Measurements from ENCODE around the gene UVSSA.

Gene UVSSA

DNA sequence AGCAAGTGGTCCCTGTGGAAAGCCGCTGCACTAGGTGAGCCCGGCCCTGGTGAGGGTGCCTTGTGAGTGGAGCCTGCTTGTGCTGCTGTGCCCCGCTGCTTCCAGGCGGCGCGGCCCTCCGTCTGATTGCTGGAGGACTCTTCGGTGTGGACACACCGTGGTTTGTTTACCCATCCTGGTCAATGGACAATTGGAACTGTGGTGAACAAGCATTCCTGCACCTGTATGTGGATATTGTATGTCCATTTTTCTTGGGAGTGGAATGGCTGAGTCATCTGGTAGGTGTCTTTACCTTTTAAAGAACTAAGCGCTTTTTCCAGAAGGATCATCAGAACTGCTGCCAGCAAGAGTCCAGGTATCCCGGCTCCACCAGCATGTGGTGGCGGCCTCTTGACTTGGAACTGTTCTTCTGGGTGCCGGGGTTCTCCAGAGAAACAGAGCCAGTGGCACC is 41.7 kb upstream of the UVSSA start:
- no peak overlapping the region for H3K4me3 ChIP-seq (ENCODE audit: low read length)
- TF ChIP-seq, protein P1, sequence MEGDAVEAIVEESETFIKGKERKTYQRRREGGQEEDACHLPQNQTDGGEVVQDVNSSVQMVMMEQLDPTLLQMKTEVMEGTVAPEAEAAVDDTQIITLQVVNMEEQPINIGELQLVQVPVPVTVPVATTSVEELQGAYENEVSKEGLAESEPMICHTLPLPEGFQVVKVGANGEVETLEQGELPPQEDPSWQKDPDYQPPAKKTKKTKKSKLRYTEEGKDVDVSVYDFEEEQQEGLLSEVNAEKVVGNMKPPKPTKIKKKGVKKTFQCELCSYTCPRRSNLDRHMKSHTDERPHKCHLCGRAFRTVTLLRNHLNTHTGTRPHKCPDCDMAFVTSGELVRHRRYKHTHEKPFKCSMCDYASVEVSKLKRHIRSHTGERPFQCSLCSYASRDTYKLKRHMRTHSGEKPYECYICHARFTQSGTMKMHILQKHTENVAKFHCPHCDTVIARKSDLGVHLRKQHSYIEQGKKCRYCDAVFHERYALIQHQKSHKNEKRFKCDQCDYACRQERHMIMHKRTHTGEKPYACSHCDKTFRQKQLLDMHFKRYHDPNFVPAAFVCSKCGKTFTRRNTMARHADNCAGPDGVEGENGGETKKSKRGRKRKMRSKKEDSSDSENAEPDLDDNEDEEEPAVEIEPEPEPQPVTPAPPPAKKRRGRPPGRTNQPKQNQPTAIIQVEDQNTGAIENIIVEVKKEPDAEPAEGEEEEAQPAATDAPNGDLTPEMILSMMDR (conservative IDR thresholded peaks at IDR 0.05; ENCODE audit: low read depth, low read length): no peak
- no peak for DNase-seq (ENCODE audit: low read depth)

DNA sequence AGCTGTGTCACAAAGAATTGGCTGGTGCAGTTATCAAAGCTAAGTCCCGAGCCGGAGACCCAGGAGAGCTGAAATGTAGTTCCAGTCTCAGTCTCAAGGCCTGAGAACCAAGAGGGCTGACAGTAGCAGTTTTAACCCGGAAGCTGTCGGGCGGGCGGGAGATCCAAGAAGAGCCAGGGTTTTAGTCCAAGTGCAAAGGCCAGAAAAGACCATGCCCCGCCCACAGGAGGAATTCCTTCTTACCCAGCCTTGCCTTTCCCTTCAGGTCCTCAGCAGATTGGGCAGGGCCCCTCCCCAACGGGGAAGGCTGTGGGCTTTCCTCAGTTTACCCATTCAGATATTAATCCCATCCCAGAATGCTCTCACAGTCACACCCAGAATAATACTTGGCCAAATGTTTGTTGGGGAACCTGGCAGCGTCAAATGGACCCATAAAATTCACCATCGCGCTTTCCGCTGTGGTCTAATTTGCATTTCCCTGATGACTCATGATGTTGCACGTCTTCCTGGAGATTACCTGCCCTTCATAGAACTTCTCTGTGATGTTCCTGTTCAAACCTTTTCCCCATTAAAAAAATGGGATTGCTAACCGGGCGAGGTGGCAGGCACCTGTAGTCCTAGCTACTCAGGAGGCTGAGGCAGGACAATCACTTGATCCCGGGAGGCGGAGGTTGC is 41.1 kb upstream of the UVSSA start:
- no peak overlapping the region for H3K4me3 ChIP-seq (ENCODE audit: low read length)
- TF ChIP-seq, protein P1 (conservative IDR thresholded peaks at IDR 0.05; ENCODE audit: low read depth, low read length): no peak
- no peak for DNase-seq (ENCODE audit: low read depth)

DNA sequence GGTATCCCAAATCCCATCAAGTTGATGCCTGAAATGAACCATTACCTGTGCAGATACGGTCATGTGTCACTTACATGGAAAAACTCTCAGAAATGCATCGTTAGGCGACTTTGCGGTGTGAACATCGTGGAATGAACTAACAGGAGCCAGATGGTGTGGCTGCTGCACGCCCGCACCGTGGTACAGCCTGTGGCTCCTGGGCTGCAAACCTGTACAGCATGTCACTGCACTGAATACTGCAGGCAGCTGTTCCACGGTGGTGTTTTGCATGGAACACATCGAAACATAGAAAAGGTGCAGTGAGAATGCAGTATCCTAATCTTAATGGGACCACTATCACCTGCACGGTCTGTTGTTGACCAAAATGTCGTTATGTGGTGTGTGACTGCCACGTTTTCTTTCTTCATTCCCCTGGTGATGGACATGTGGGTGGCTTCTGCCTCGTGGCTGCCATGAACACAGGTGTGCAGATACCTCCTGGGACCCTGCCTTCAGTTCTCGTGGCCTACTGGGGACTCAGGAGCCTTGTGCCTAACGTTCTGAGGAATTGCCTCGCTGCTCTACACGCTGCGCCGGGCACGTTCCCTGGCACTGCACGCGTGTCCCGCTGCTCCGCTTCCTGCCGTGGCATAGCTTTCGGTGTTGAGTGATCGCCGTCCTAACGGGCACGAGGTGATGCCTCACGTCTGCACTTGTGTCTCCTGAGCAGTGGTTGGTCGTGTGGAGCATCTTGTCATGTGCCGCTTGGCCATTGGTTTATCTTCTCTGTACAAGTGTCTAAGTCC is 38.9 kb upstream of the UVSSA start:
- H3K4me3 ChIP-seq (ENCODE audit: low read length): no peak overlapping the region
- TF ChIP-seq, protein P1 (conservative IDR thresholded peaks at IDR 0.05; ENCODE audit: low read depth, low read length): no peak

DNA sequence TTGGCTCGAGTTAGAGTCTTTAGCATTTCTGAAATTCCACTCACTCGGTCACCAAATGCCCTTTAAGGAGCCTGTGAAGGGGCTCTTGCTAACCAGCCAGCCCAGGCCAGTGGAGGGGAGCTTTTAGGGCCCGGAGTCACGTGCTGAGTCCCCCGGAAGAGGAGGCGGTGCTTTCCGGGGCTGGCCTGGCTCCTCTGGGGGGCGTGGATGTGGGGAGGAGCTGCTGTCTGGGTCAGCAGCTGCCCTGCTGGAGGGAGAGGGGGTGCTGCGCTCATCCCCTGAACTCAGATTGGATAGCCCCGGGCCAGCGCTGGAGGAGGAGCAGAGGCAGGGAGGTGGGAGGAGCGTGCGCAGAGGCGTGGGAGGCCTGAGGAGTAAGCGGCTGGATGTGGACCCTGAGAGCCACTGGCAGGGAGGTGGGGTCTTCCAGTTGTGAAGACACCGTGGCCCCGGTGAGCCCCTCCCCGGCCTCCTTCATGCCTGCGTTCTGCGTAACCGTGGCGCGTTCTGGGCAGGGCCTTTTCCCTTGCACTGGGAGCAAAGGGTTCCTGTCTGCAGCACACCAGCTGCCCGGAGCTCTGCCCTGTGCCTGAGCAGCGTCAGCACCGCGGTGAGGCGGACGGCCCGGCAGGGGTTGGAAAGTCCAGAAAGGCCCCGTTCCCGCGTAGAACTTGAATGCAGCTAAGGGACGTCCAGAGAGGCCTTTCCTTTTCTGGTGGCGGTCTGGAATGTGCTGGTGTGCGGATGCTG is 37.6 kb upstream of the UVSSA start:
- DNase-seq (ENCODE audit: low read depth): peak; percentile 86
- H3K4me3 ChIP-seq (ENCODE audit: low read length): peak overlapping the region; percentile 57
- TF ChIP-seq, protein P1 (conservative IDR thresholded peaks at IDR 0.05; ENCODE audit: low read depth, low read length): no peak

More for the DNA sequence above, 38.9 kb upstream of the UVSSA start:
- DNase-seq (ENCODE audit: low read depth): no peak

DNA sequence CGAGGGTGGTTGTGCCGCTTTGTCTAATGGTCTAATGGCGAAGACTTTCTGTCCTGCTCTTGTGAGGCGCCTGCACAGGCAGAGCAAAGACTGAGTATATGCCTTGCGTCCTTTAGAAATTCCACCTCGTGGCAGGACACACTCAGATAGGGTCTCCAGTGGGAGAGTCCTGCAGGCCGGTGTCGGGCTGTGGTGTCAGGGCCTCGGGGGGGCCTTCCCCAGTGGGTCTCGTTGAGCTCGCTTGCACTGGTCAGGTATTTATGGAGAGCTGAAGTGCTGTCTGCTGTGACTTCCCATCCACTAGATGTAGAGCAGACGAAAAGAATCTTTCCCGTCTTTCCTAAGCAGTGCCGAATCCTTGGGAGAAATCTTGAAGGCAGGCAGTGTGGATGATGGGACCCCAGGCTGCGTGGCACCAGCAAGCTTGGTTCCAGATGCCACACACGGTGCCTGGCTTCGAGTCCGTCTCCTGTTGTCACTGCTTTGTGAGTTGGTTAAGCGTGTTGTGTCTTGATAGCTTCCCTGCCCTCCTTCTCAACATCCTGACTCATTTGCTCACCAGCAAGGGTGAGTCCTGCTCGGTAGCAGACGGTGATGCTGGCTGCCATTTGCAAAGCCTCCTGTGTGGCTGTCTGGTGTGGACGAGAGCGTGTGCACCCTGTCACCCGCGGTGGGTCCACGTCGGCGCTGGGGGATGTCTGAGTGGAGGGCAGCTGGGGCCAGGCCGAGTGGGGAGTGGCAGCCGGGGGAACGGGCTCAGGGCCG is 36.8 kb upstream of the UVSSA start:
- no peak for DNase-seq (ENCODE audit: low read depth)
- H3K4me3 ChIP-seq (ENCODE audit: low read length): peak overlapping the region; percentile 57
- TF ChIP-seq, protein P1 (conservative IDR thresholded peaks at IDR 0.05; ENCODE audit: low read depth, low read length): no peak

DNA sequence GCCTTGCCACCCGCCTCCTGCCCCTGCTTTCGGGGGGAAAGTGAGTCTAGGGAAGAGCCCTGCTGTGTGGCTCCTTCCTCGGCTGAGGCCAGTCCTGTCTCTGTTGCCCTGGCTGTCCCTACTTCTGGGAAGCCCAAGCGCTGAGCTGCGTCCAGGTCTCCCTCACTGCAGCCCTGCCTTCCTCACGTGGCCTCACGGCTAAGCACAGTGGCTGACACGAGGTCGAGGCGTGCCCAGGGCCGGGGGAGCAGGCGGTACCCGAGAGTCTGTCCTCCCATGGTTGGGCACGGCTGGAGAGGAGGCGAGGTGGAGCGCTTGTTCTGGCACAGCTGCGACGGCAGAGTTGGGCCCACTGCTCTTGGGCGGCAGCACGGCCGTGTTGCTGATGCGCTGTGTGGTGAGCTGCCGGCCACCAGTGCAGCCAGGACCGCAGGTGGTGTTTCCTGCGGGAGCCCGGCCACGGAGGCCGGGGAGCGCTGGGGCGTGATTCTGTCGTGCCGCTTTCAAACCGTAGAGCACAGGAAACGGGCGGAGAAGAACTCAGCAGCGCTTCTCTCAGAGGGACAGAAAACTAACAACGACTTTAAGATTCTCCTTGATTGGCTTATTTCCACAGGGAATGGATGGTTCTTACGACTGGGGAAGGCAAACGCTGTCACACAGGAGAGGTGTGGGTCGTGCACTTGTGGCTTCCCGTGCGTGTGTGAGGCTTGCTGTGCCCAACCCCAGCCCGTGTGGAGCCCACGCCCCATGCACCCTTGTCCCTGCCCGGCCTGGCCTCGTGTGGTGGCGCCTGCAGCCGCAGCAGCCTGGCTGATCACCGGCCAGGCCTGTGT is 36.0 kb upstream of the UVSSA start:
- no peak overlapping the region for H3K4me3 ChIP-seq (ENCODE audit: low read length)
- TF ChIP-seq, protein P1 (conservative IDR thresholded peaks at IDR 0.05; ENCODE audit: low read depth, low read length): no peak
- DNase-seq (ENCODE audit: low read depth): no peak

All from retinal pigment epithelial cell (primary cell).